HEK293T (cell line): ENCODE results near the gene SNX19.

Source experiments
- BHLHE40 ChIP-seq: fragments of 450-650 bp; IDR thresholded peaks from 2 replicates; pipeline ENCODE4 v1.6.1; 2016; ENCODE audit warnings: mild to moderate bottlenecking, moderate library complexity, borderline replicate concordance
- CTBP1 ChIP-seq: fragments of 450-650 bp; IDR thresholded peaks from 2 replicates; pipeline ENCODE4 v1.6.1; 2016; ENCODE audit warnings: borderline replicate concordance
- ELF4 ChIP-seq: fragments of 450-650 bp; IDR thresholded peaks from 2 replicates; pipeline ENCODE4 v1.6.1; 2017; ENCODE audit warnings: antibody characterized with exemption
- FOXA1 ChIP-seq: fragments of 450-650 bp; IDR thresholded peaks from 2 replicates; pipeline ENCODE4 v1.6.1; 2016; ENCODE audit warnings: mild to moderate bottlenecking
- FOXK2 ChIP-seq: fragments of 450-650 bp; IDR thresholded peaks from 2 replicates; pipeline ENCODE4 v1.6.1; 2016; ENCODE audit warnings: mild to moderate bottlenecking
- FOXM1 ChIP-seq: fragments of 450-650 bp; IDR thresholded peaks from 2 replicates; pipeline ENCODE4 v1.6.1; 2017; ENCODE audit warnings: mild to moderate bottlenecking, borderline replicate concordance
- L3MBTL2 ChIP-seq: fragments of 450-650 bp; conservative IDR thresholded peaks from 2 replicates; pipeline ENCODE4 v1.6.1; 2016; ENCODE audit warnings: mild to moderate bottlenecking
- LEF1 ChIP-seq: fragments of 450-650 bp; IDR thresholded peaks from 2 replicates; pipeline ENCODE4 v1.6.1; 2017; ENCODE audit warnings: mild to moderate bottlenecking, borderline replicate concordance
- PKNOX1 ChIP-seq: fragments of 450-650 bp; IDR thresholded peaks from 2 replicates; pipeline ENCODE4 v1.6.1; 2016
- SP1 ChIP-seq: fragments of 450-650 bp; IDR thresholded peaks from 2 replicates; pipeline ENCODE4 v1.6.1; 2017
- SUZ12 ChIP-seq: fragments of 450-650 bp; IDR thresholded peaks from 2 replicates; pipeline ENCODE4 v1.6.1; 2016; ENCODE audit warnings: mild to moderate bottlenecking
- TARDBP ChIP-seq: fragments of 450-650 bp; IDR thresholded peaks from 2 replicates; pipeline ENCODE4 v1.6.1; 2016
- ZNF384 ChIP-seq: fragments of 450-650 bp; IDR thresholded peaks from 2 replicates; pipeline ENCODE4 v1.6.1; 2016

- TF ChIP-seq SP1: no peak
- no peak for TF ChIP-seq FOXM1
- TF ChIP-seq L3MBTL2: no peak
- no peak for TF ChIP-seq SUZ12
- TF ChIP-seq FOXK2: no peak
- no peak for TF ChIP-seq PKNOX1
- no peak for TF ChIP-seq TARDBP
- no peak for TF ChIP-seq ZNF384
- no peak for TF ChIP-seq ELF4
- no peak for TF ChIP-seq BHLHE40
- TF ChIP-seq CTBP1: no peak
- no peak for TF ChIP-seq FOXA1
- no peak for TF ChIP-seq LEF1
Measured at GRCh38 chr11:130865774-130866114, 50.5 kb downstream of the SNX19 start.
